ENCODE results near the gene SMIM11.

Gene SMIM11

DNA sequence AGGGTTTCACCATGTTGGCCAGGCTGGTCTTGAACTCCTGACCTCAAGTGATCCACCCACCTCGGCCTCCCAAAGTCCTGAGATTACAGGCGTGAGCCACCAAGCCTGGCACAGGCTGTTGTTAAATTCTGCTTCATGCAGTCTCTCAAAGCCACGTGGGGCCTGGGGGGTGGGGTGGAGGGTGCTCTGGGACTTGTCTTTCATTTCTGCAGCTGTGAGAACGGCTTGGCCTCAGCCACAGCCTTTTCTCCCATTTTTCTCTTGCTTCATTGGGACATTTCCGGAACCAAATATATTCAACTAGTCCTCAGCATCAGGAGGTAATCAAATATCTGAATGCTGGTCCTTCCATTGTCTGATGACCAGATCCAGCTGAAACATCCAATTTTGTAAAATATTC lies 39.1 kb upstream of the SMIM11 start:
- no peak overlapping the region for H3K4me3 ChIP-seq (ENCODE audit: low read depth, low read length)
- DNase-seq (ENCODE audit: low read depth, low spot score): no peak
- CTCF ChIA-PET: interaction anchor here (8.5 to 24.1 kb wide), 2 partner anchors 12 to 418 kb away, joined by 88 to 500 read pairs; partner anchors contain the start of gene ATP5PO
- POLR2A ChIA-PET: no interaction called here
- TF ChIP-seq, protein P1, sequence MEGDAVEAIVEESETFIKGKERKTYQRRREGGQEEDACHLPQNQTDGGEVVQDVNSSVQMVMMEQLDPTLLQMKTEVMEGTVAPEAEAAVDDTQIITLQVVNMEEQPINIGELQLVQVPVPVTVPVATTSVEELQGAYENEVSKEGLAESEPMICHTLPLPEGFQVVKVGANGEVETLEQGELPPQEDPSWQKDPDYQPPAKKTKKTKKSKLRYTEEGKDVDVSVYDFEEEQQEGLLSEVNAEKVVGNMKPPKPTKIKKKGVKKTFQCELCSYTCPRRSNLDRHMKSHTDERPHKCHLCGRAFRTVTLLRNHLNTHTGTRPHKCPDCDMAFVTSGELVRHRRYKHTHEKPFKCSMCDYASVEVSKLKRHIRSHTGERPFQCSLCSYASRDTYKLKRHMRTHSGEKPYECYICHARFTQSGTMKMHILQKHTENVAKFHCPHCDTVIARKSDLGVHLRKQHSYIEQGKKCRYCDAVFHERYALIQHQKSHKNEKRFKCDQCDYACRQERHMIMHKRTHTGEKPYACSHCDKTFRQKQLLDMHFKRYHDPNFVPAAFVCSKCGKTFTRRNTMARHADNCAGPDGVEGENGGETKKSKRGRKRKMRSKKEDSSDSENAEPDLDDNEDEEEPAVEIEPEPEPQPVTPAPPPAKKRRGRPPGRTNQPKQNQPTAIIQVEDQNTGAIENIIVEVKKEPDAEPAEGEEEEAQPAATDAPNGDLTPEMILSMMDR (IDR thresholded peaks at IDR 0.05; ENCODE audit: insufficient read depth, low read length, missing control alignments): no peak

DNA sequence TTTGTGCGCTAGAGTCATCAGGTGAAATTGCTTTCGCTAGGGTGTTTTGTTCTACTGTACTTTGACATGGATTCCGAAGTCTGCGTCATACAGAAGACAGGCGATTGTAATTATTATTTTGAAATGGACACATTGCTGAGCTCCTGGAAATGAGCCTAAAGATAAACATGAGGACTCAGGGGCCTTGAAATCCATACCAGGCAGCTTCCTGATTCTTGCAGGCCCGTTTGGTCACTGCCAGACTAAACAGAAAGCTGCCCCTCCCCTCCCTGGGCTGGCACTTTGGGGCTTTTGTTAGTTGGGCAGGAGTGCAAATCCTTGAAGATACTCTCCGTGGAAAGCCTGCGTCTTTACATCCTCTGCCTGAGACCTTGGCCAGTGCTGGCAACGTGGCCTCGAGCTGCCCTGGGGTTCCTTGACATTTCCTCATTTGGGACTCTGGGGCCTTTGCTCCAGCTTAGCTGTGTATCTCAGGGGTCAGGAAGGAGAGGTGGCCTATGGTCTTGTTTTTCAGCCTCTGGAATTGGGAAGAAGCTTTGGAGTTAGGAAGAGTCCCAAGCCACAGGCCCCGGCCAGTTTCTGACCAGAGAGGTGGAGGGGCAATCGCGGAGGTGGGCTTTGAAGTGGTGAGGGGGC lies 38.4 kb upstream of the SMIM11 start:
- CTCF ChIA-PET: interaction anchor here (1.5 to 24.1 kb wide), 3 partner anchors 11 to 418 kb away, joined by 6 to 500 read pairs (median 88); partner anchors contain the start of gene ATP5PO
- POLR2A ChIA-PET: no interaction called here
- TF ChIP-seq, protein P1 (IDR thresholded peaks at IDR 0.05; ENCODE audit: insufficient read depth, low read length, missing control alignments): no peak
- DNase-seq (ENCODE audit: low read depth, low spot score): peak; percentile 14
- no peak overlapping the region for H3K4me3 ChIP-seq (ENCODE audit: low read depth, low read length)

DNA sequence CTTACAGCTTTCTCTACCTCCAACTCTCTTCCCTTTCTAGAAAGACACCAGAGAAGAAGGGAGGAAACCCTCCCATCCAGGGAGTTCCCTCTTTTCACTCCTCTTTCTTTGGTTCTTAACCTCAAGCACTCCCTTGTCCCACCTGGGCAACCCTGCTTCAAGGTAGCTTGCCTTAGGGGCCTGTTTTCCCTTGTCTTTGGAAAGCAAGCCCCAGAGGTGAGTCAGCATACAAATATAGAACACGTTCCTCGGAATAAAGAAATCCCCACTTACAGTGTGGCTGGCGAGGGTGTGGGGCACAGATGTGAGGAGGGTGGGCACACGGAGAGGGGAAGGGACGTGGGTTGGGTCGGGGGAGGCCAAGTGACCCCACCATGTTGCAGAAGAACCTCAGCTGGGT lies 37.6 kb upstream of the SMIM11 start:
- POLR2A ChIA-PET: no interaction called here
- CTCF ChIA-PET: interaction anchor here (1.5 to 24.1 kb wide), 3 partner anchors 10 to 419 kb away, joined by 6 to 500 read pairs (median 88); partner anchors contain the start of gene ATP5PO
- TF ChIP-seq, protein P1 (IDR thresholded peaks at IDR 0.05; ENCODE audit: insufficient read depth, low read length, missing control alignments): no peak
- no peak for DNase-seq (ENCODE audit: low read depth, low spot score)
- H3K4me3 ChIP-seq (ENCODE audit: low read depth, low read length): no peak overlapping the region

DNA sequence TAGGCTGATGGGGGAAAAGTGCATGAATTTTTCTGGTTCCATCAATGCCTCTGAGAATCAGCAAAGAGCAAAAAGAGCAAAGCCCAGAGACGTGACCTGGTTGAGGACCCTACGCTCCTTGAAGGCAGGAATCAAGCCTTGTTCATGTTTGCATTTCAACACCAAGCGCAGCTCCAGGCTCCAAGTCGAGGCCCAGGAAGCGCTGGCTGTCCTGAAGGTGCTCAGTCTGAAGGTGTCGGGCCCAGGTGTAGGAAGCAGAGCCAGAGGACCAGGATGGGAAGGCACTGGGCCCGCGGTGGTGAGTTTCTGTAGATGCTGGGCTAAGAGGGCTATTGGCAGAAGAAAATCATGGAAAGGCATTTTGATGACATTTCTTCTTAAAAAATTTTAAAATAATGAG lies 37.1 kb upstream of the SMIM11 start:
- TF ChIP-seq, protein P1 (IDR thresholded peaks at IDR 0.05; ENCODE audit: insufficient read depth, low read length, missing control alignments): no peak
- ChIA-PET POLR2A (no interaction called here), CTCF (interaction anchor here (1.5 to 24.1 kb wide), 3 partner anchors 10 to 419 kb away, joined by 6 to 500 read pairs (median 88); partner anchors contain the start of gene ATP5PO)
- DNase-seq (ENCODE audit: low read depth, low spot score): no peak
- no peak overlapping the region for H3K4me3 ChIP-seq (ENCODE audit: low read depth, low read length)

DNA sequence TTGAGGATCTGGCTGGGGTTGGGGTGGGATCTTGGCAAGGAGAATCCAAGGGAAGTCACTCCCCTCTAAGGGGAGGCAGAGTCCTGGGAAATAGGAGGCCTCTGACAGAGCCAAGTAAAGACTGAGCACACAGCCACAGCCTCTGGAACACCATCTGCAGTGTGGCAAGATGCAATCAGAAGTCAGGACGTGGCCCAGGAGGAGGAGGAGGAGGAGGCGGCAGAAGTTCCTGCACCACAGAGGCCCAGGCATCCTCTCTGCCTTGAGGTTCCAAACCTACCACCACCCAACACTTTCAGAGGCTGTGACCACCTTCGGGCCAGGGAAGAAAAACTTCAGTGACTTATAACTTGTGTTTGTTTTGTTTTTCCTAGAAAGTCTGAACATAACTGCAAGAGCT lies 35.2 kb upstream of the SMIM11 start:
- CTCF ChIA-PET: interaction anchor here (8.5 to 24.1 kb wide), 2 partner anchors 8 to 421 kb away, joined by 88 to 500 read pairs; partner anchors contain the start of gene ATP5PO
- POLR2A ChIA-PET: no interaction called here
- DNase-seq (ENCODE audit: low read depth, low spot score): no peak
- H3K4me3 ChIP-seq (ENCODE audit: low read depth, low read length): no peak overlapping the region
- TF ChIP-seq, protein P1 (IDR thresholded peaks at IDR 0.05; ENCODE audit: insufficient read depth, low read length, missing control alignments): no peak

DNA sequence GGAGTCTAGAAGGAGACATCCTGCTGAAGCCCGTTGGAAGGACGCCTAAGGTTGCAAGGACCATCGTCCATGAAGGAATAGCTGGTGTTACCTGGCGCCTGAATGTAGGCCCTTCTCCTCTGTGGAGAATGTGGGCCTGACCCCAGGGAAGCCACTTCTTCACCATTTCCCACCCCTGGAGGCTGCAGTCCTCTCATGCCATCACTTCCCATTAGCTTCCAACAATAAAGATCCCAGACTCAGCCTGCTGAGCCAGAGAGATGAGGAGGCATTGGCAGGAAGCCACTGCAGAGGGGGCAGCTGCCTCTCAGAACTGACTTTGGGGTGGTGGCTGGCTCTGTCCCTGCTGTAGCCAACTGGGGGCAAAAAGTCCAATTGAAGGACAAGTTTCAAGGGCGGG lies 32.8 kb upstream of the SMIM11 start:
- TF ChIP-seq, protein P1 (IDR thresholded peaks at IDR 0.05; ENCODE audit: insufficient read depth, low read length, missing control alignments): no peak
- ChIA-PET POLR2A (no interaction called here), CTCF (interaction anchor here (1.4 to 24.1 kb wide), 4 partner anchors 9 to 424 kb away, joined by 4 to 500 read pairs (median 111); partner anchors contain the start of genes ATP5PO and KCNE2)
- H3K4me3 ChIP-seq (ENCODE audit: low read depth, low read length): no peak overlapping the region
- DNase-seq (ENCODE audit: low read depth, low spot score): no peak

Measured in AG04449 (cell line).